ENCODE data around the gene ITGA2. TPM values are rescaled to one million over a fixed set of nuclear protein-coding genes. Genes with fewer than 3 reads are reported as not detected.

ITGA2 gene
- total RNA-seq, 1 experiment from 2014 or later, result 36.6 TPM

- DNase-seq (ENCODE audit: low read depth, low spot score), result no peak
- ChIA-PET POLR2A (no interaction called here), CTCF (no interaction called here), RAD21 (ENCODE audit: low non-redundant PET in 1 of 2, low total read pairs in 2 of 2, uncharacterized antibody in 2 of 2, unreplicated experiment in 2 of 2) (no interaction called here)
- H3K9me3 ChIP-seq (ENCODE audit: control insufficient read depth in 1 of 2, insufficient read depth in 1 of 2, low read depth in 1 of 2, low read length in 2 of 2), result no peaks in the 10 kb centered on the region
- H3K36me3 ChIP-seq (ENCODE audit: control insufficient read depth in 1 of 2, insufficient read depth in 2 of 2, low read length in 2 of 2), result no peaks in the 10 kb centered on the region
- 0 out of 2 replicates have a peak, but pooled peaks cover 5% of the 10 kb centered on the region for H3K9me2 ChIP-seq (ENCODE audit: insufficient read depth)
- no peaks in the 10 kb centered on the region for H4K20me1 ChIP-seq (ENCODE audit: insufficient read depth)
- no peaks in the 10 kb centered on the region for H3K79me2 ChIP-seq (ENCODE audit: insufficient read depth, low read length)
- H3K4me2 ChIP-seq (ENCODE audit: low read length), result no peak overlapping the region
- TF ChIP-seq EZH2 (IDR thresholded peaks at IDR 0.05) (no peak), EGR1 (IDR thresholded peaks at IDR 0.05; ENCODE audit: low read depth) (no peak)
- no peak overlapping the region for H2AFZ ChIP-seq (ENCODE audit: low read depth, low read length, poor library complexity, severe bottlenecking)
- H3K9ac ChIP-seq (ENCODE audit: low read length), result no peak overlapping the region
- H3K4me3 ChIP-seq (replicated peaks in 1 of 2; ENCODE audit: low read depth in 1 of 2, low read length in 2 of 2), result no peak overlapping the region
- no peak for ATAC-seq
- no TSS peak for BruUV-seq (replicated peaks)
- no peaks in the 10 kb centered on the region for H3K27me3 ChIP-seq (ENCODE audit: insufficient read depth, low read length)
- H3K27ac ChIP-seq (ENCODE audit: low read depth, low read length), result no peak overlapping the region
- H3K4me1 ChIP-seq (ENCODE audit: control insufficient read depth in 1 of 2, insufficient read depth in 2 of 2, low read length in 2 of 2), result peaks cover 0 to 3% of the 10 kb centered on the region in 2 experiments; a peak in 1 of 4 replicates
- intact Hi-C loops (cut with micrococcal nuclease), result no loop called here
Observed at GRCh38 chr5:53127107-53127506, 138.0 kb downstream of the ITGA2 start.

GRCh38 chr5:53128481-53128880, 139.3 kb downstream of the ITGA2 start:
- ChIA-PET CTCF (interaction anchor here (0.7 kb wide), 1 partner anchor 180 kb away, joined by 3 read pairs; no protein-coding TSS in a partner anchor), RAD21 (ENCODE audit: low non-redundant PET in 1 of 2, low total read pairs in 2 of 2, uncharacterized antibody in 2 of 2, unreplicated experiment in 2 of 2) (no interaction called here), POLR2A (no interaction called here)
- H3K27me3 ChIP-seq (ENCODE audit: insufficient read depth, low read length), result no peaks in the 10 kb centered on the region
- H3K36me3 ChIP-seq (ENCODE audit: control insufficient read depth in 1 of 2, insufficient read depth in 2 of 2, low read length in 2 of 2), result no peaks in the 10 kb centered on the region
- DNase-seq (ENCODE audit: low read depth, low spot score) (no peak), ATAC-seq (no peak)
- no peak overlapping the region for H2AFZ ChIP-seq (ENCODE audit: low read depth, low read length, poor library complexity, severe bottlenecking)
- H3K79me2 ChIP-seq (ENCODE audit: insufficient read depth, low read length), result no peaks in the 10 kb centered on the region
- H3K9ac ChIP-seq (ENCODE audit: low read length), result no peak overlapping the region
- peaks cover 0 to 3% of the 10 kb centered on the region in 2 experiments; a peak in 1 of 4 replicates for H3K4me1 ChIP-seq (ENCODE audit: control insufficient read depth in 1 of 2, insufficient read depth in 2 of 2, low read length in 2 of 2)
- no peak overlapping the region for H3K4me3 ChIP-seq (replicated peaks in 1 of 2; ENCODE audit: low read depth in 1 of 2, low read length in 2 of 2)
- intact Hi-C loops (cut with micrococcal nuclease), result no loop called here
- H3K9me3 ChIP-seq (ENCODE audit: control insufficient read depth in 1 of 2, insufficient read depth in 1 of 2, low read depth in 1 of 2, low read length in 2 of 2), result no peaks in the 10 kb centered on the region
- H3K4me2 ChIP-seq (ENCODE audit: low read length), result no peak overlapping the region
- BruUV-seq (replicated peaks), result no TSS peak
- H3K9me2 ChIP-seq (ENCODE audit: insufficient read depth), result 0 out of 2 replicates have a peak, but pooled peaks cover 5% of the 10 kb centered on the region
- H3K27ac ChIP-seq (ENCODE audit: low read depth, low read length), result no peak overlapping the region
- H4K20me1 ChIP-seq (ENCODE audit: insufficient read depth), result no peaks in the 10 kb centered on the region
- TF ChIP-seq REST (IDR thresholded peaks at IDR 0.05; ENCODE audit: low read depth), result no peak
- TF ChIP-seq RAD21 (IDR thresholded peaks at IDR 0.05; ENCODE audit: low read depth), result no peak
- no peak for TF ChIP-seq ZFX (IDR thresholded peaks at IDR 0.05)
- TF ChIP-seq EZH2 (IDR thresholded peaks at IDR 0.05), result no peak
- no peak for TF ChIP-seq YY1 (IDR thresholded peaks at IDR 0.05; ENCODE audit: extremely low read depth, insufficient replicate concordance, low read depth, low read length)
- no peak for TF ChIP-seq ZNF274 (IDR thresholded peaks at IDR 0.05; ENCODE audit: low read depth, low read length)
- no peak for TF ChIP-seq MAX (IDR thresholded peaks at IDR 0.05)
- TF ChIP-seq POLR2A (IDR thresholded peaks at IDR 0.05; ENCODE audit: borderline replicate concordance, extremely low read depth, insufficient read depth, insufficient read length), result no peak
- TF ChIP-seq ATF3 (IDR thresholded peaks at IDR 0.05), result no peak
- TF ChIP-seq CEBPB (IDR thresholded peaks at IDR 0.05; ENCODE audit: low read depth), result no peak
- no peak for TF ChIP-seq ELF1 (IDR thresholded peaks at IDR 0.05; ENCODE audit: borderline replicate concordance, low read depth)
- no peak for TF ChIP-seq ZBTB33 (IDR thresholded peaks at IDR 0.05; ENCODE audit: extremely low read depth, insufficient replicate concordance, low read length)
